B cell (primary cell): ENCODE measurements around the gene CACNG1. TPM values are rescaled to one million over a fixed set of nuclear protein-coding genes. Genes with fewer than 3 reads are reported as not detected.

Source experiments
- ATAC-seq: fragments of 200-7000 bp; cut with Tn5 transposase; one replicate; pipeline ENCODE4 v1.10.0; 2021; ENCODE audit warnings: low read depth, mild to moderate bottlenecking, moderate number of reproducible peaks, moderate library complexity
- CTCF ChIA-PET: fragments of 350-600 bp; sonication (Branson Sonifier 250); formaldehyde crosslinking; loops from one replicate; lab custom pipeline; 2021; ENCODE audit warnings: antibody characterized with exemption, inconsistent platforms; lab: Charles Lee
- POLR2A ChIA-PET: fragments of 350-600 bp; sonication (Branson Sonifier 250); formaldehyde crosslinking; loops from one replicate; lab custom pipeline; 2021; ENCODE audit warnings: antibody characterized with exemption; lab: Charles Lee
- DNase-seq: peaks from one replicate; pipeline ENCODE4 v3.0.0; 2013
- H2AFZ ChIP-seq: 2 replicates; pipeline ENCODE4 v1.6.1; 2012; ENCODE audit warnings: mild to moderate bottlenecking, low read depth, low read length; ENCODE audit not compliant: insufficient read depth, poor library complexity, severe bottlenecking
- H3K27ac ChIP-seq, 2 donors: 1 replicate in 1 of 2; 2 replicates in 1 of 2; pipeline ENCODE4 v1.5.1; 2012 to 2013; ENCODE audit warnings: low read length in 2 of 2, mild to moderate bottlenecking in 2 of 2, moderate library complexity in 1 of 2
- H3K27me3 ChIP-seq, 4 experiments: fragments of 200-600 bp in 1 of 4; sonication (generic) in 1 of 4; replicated peaks in 1 of 4; 1 replicate in 2 of 4; 2 replicates in 2 of 4; pipeline versions ENCODE4 v1.6.1 to v1.7.0; 2013 to 2016; ENCODE audit warnings: low read length in 3 of 4, mild to moderate bottlenecking in 2 of 4, mixed read lengths in 1 of 4, moderate library complexity in 1 of 4; ENCODE audit not compliant: insufficient read depth in 4 of 4, control insufficient read depth in 3 of 4; ENCODE audit errors: control extremely low read depth in 1 of 4
- H3K36me3 ChIP-seq, 2 experiments: replicated peaks in 1 of 2; 1 replicate in 1 of 2; 2 replicates in 1 of 2; pipeline versions ENCODE4 v1.6.1 to v1.7.1; 2013; ENCODE audit warnings: low read length in 1 of 2; ENCODE audit not compliant: insufficient read depth in 2 of 2, control insufficient read depth in 1 of 2; ENCODE audit errors: control extremely low read depth in 1 of 2, extremely low read depth in 1 of 2
- H3K4me1 ChIP-seq, 2 donors: fragments of 200-600 bp in 1 of 2; sonication (generic) in 1 of 2; 1 replicate in 1 of 2; 2 replicates in 1 of 2; pipeline versions ENCODE4 v1.5.1 to v1.6.1; 2013 to 2017; ENCODE audit warnings: low read length in 2 of 2; ENCODE audit not compliant: control insufficient read depth in 2 of 2, insufficient read depth in 2 of 2
- H3K4me2 ChIP-seq: replicated peaks from 2 replicates; pipeline ENCODE3; 2012; ENCODE audit warnings: mild to moderate bottlenecking, low read depth, low read length; ENCODE audit not compliant: poor library complexity, severe bottlenecking
- H3K4me3 ChIP-seq, 5 experiments: fragments of 200-600 bp in 1 of 5; sonication (generic) in 1 of 5; 1 replicate in 3 of 5; 2 replicates in 2 of 5; pipeline versions ENCODE4 v1.5.1 to v1.7.0; 2011 to 2016; ENCODE audit warnings: low read length in 4 of 5, mild to moderate bottlenecking in 4 of 5, low read depth in 2 of 5, control low read depth in 1 of 5, moderate library complexity in 1 of 5; ENCODE audit not compliant: insufficient read depth in 1 of 5; ENCODE audit errors: control extremely low read depth in 1 of 5, extremely low read depth in 1 of 5
- H3K79me2 ChIP-seq: fragments of 200-600 bp; sonication (generic); one replicate; pipeline ENCODE4 v1.6.0; 2016; ENCODE audit warnings: low read length; ENCODE audit not compliant: control insufficient read depth, insufficient read depth
- H3K9ac ChIP-seq: fragments of 200-600 bp; sonication (generic); 2 replicates; pipeline ENCODE4 v1.6.1; 2017; ENCODE audit warnings: mild to moderate bottlenecking, low read length, moderate library complexity
- H3K9me3 ChIP-seq, 3 donors: one replicate each; pipeline versions ENCODE4 v1.6.1 to v1.7.1; 2013; ENCODE audit warnings: low read length in 2 of 3; ENCODE audit not compliant: control insufficient read depth in 2 of 3, insufficient read depth in 1 of 3; ENCODE audit errors: control extremely low read depth in 1 of 3
- H4K20me1 ChIP-seq: 2 replicates; pipeline ENCODE4 v1.6.0; 2012; ENCODE audit warnings: mild to moderate bottlenecking, low read length; ENCODE audit not compliant: insufficient read depth, control insufficient read depth, poor library complexity, severe bottlenecking
- H3K27ac Mint-ChIP-seq: one replicate; pipeline ENCODE4 v1.8.0; 2021; ENCODE audit warnings: mixed read lengths
- H3K27me3 Mint-ChIP-seq: one replicate; pipeline ENCODE4 v1.8.0; 2021; ENCODE audit warnings: mixed read lengths
- H3K4me1 Mint-ChIP-seq: one replicate; pipeline ENCODE4 v1.8.0; 2021; ENCODE audit warnings: mixed read lengths
- H3K4me3 Mint-ChIP-seq: one replicate; pipeline ENCODE4 v1.8.0; 2021; ENCODE audit warnings: mixed read lengths
- H3K9me3 Mint-ChIP-seq: one replicate; pipeline ENCODE4 v1.8.0; 2022; ENCODE audit warnings: mixed read lengths; ENCODE audit not compliant: insufficient read depth
- EZH2 ChIP-seq: IDR thresholded peaks from 2 replicates; pipeline ENCODE4 v1.6.1; 2012; ENCODE audit warnings: borderline replicate concordance, low read depth, mild to moderate bottlenecking, moderate library complexity, low read length; ENCODE audit not compliant: insufficient read depth, poor library complexity, severe bottlenecking
- WGBS: methylation state at CpG from one replicate; pipeline ENCODE4 v1.1.5; 2013; ENCODE audit warnings: missing lambda C conversion rate; ENCODE audit not compliant: insufficient coverage; 5-methylcytosine and 5-hydroxymethylcytosine counted together
- intact Hi-C: fragments of 100-400 bp; cut with micrococcal nuclease; formaldehyde crosslinking; loops from one replicate; pipeline ENCODE4 v1.10.0; 2022
- polyA plus RNA-seq: library from polyadenylated mRNA; depleted of rRNA; stranded (reverse); fragments of >200 nt; gene quantifications from 2 replicates; pipeline ENCODE4 v1.2.3, GENCODE V29; 2012
- total RNA-seq, 2 donors: library from RNA; stranded (reverse); fragments of 120-200 nt in 1 of 2; gene quantifications; 1 replicate in 1 of 2; 2 replicates in 1 of 2; pipeline versions ENCODE4 v1.2.3 to v1.2.4, GENCODE V29; 2013 to 2022
- TF ChIP-seq, protein P1 (sequence below): fragments of 200-600 bp; IDR thresholded peaks from one replicate; pipeline ENCODE4 v1.8.0; 2022; ENCODE audit warnings: antibody characterized with exemption, mild to moderate bottlenecking

The CACNG1 gene
- total and polyA plus RNA-seq, 2 donors (not counting 1 experiment from before 2014, with no cell fraction given) = not detected

DNA sequence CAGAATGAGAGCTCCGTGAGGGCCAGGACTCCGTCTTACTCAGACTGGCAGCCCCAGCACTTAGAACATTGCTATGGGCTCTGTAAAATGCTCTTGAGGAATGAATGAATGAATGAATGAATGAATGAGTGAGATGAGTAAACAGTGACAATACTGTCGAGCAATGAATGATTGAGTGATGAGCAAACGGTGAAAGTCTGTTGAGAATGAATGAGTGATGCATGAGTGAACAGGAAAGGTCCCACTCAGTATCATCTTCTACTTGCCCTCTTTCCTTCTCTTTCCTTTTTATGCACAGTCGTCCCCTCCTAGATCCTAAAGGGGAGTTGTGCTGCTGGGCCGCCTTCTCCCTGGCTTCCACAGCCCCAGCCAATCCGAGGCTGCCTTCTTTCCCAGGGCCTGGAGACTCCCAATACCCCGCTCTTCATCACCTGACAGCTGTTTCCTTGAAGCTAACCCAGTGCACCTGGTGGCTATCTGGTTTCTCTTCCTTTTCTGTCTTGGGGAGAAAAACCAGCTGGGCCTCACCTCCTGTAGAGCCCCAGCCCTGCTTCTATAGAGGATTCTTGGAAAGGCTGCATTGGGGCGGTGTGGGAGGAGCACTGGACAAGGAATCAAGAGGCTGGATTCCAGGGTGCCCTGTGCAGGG, 32.7 kb upstream of the CACNG1 start:
- intact Hi-C loops = no loop called here
- H4K20me1 ChIP-seq = no peaks in the 10 kb centered on the region
- CTCF ChIA-PET = no interaction called here
- no peak overlapping the region for H3K27ac Mint-ChIP-seq
- POLR2A ChIA-PET = no interaction called here
- no peak overlapping the region for H3K4me2 ChIP-seq
- TF ChIP-seq, protein P1, sequence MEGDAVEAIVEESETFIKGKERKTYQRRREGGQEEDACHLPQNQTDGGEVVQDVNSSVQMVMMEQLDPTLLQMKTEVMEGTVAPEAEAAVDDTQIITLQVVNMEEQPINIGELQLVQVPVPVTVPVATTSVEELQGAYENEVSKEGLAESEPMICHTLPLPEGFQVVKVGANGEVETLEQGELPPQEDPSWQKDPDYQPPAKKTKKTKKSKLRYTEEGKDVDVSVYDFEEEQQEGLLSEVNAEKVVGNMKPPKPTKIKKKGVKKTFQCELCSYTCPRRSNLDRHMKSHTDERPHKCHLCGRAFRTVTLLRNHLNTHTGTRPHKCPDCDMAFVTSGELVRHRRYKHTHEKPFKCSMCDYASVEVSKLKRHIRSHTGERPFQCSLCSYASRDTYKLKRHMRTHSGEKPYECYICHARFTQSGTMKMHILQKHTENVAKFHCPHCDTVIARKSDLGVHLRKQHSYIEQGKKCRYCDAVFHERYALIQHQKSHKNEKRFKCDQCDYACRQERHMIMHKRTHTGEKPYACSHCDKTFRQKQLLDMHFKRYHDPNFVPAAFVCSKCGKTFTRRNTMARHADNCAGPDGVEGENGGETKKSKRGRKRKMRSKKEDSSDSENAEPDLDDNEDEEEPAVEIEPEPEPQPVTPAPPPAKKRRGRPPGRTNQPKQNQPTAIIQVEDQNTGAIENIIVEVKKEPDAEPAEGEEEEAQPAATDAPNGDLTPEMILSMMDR = no peak
- TF ChIP-seq EZH2 = no peak
- H3K36me3 ChIP-seq = no peaks in the 10 kb centered on the region
- H3K27me3 ChIP-seq = no peaks in the 10 kb centered on the region
- H3K4me3 Mint-ChIP-seq = no peak overlapping the region
- no peak for ATAC-seq
- DNase-seq = no peak
- WGBS = 68% methylated on average over 7 of the region's 9 CpGs
- H3K9ac ChIP-seq = no peak overlapping the region
- H3K9me3 ChIP-seq = peaks cover 0 to 15% (median 0%) of the 10 kb centered on the region in 3 donors
- H2AFZ ChIP-seq = no peak overlapping the region
- H3K27me3 Mint-ChIP-seq = peaks cover 11% of the 10 kb centered on the region
- H3K4me1 Mint-ChIP-seq = no peaks in the 10 kb centered on the region
- no peak overlapping the region for H3K27ac ChIP-seq
- no peaks in the 10 kb centered on the region for H3K4me1 ChIP-seq
- H3K9me3 Mint-ChIP-seq = no peaks in the 10 kb centered on the region
- H3K4me3 ChIP-seq = no peak overlapping the region
- H3K79me2 ChIP-seq = no peaks in the 10 kb centered on the region

DNA sequence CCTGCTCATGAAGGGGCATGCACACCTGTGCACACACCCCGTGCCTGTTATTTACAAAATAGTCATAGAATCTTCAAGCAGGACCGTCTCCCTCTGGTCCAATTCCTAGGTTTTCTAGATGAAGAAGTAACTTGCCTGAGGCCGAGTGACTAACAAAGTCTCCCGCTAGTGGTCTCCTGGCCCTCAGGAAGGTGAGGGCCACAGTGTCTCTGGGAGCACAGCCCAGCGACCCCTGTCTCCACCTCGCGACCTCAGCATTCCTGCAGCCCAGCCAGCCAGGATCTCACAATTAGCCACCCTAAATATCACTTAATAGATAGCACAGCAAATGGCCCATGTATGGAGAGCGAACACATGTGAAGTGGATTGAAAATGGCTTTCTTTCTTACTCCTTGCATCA, 30.5 kb upstream of the CACNG1 start:
- Mint-ChIP-seq H3K27ac (no peak overlapping the region), H3K9me3 (no peaks in the 10 kb centered on the region), H3K27me3 (peaks cover 11% of the 10 kb centered on the region), H3K4me3 (no peak overlapping the region), H3K4me1 (no peaks in the 10 kb centered on the region)
- ATAC-seq (no peak), DNase-seq (no peak)
- no peak overlapping the region for H3K27ac ChIP-seq
- intact Hi-C loops = no loop called here
- H3K4me2 ChIP-seq = no peak overlapping the region
- no peaks in the 10 kb centered on the region for H4K20me1 ChIP-seq
- WGBS = 86% methylated on average over 5 of the region's 8 CpGs
- POLR2A ChIA-PET = no interaction called here
- no peak overlapping the region for H2AFZ ChIP-seq
- H3K9ac ChIP-seq = no peak overlapping the region
- no peaks in the 10 kb centered on the region for H3K27me3 ChIP-seq
- H3K4me1 ChIP-seq = no peaks in the 10 kb centered on the region
- H3K4me3 ChIP-seq = no peak overlapping the region
- no peaks in the 10 kb centered on the region for H3K79me2 ChIP-seq
- H3K9me3 ChIP-seq = peaks cover 0 to 10% (median 0%) of the 10 kb centered on the region in 3 donors
- CTCF ChIA-PET = no interaction called here
- TF ChIP-seq EZH2 = no peak
- TF ChIP-seq, protein P1 = no peak
- no peaks in the 10 kb centered on the region for H3K36me3 ChIP-seq
